WTC11 (cell line): ENCODE results near the gene FIGNL2. TPM values are rescaled to one million over a fixed set of nuclear protein-coding genes. Genes with fewer than 3 reads are reported as not detected.

Experiments used
- ATAC-seq: fragments of 200-7000 bp; cut with Tn5 transposase; 2 replicates; pipeline ENCODE4 v1.10.0; 2021; ENCODE audit warnings: mild to moderate bottlenecking, moderate library complexity
- CTCF ChIA-PET: fragments of 300-600 bp; sonication (Branson Sonifier 250); formaldehyde crosslinking; loops from one replicate; lab custom pipeline; 2021; ENCODE audit warnings: antibody characterized with exemption; lab: Charles Lee
- POLR2A ChIA-PET: fragments of 350-600 bp; sonication (Branson Sonifier 250); formaldehyde crosslinking; loops from one replicate; lab custom pipeline; 2021; ENCODE audit warnings: antibody characterized with exemption; lab: Charles Lee
- DNase-seq: peaks from one replicate; pipeline ENCODE4 v3.0.0; 2021; ENCODE audit warnings: low spot score
- H3K27ac Mint-ChIP-seq: 2 replicates; pipeline ENCODE4 v1.8.0; 2021; ENCODE audit warnings: mixed read lengths
- H3K27me3 Mint-ChIP-seq: 2 replicates; pipeline ENCODE4 v1.8.0; 2021; ENCODE audit warnings: low read depth, mild to moderate bottlenecking, moderate library complexity, mixed read lengths
- H3K36me3 Mint-ChIP-seq: 2 replicates; pipeline ENCODE4 v1.8.0; 2021; ENCODE audit warnings: mixed read lengths
- H3K4me1 Mint-ChIP-seq: 2 replicates; pipeline ENCODE4 v1.8.0; 2022; ENCODE audit warnings: mixed read lengths
- H3K4me3 Mint-ChIP-seq: 2 replicates; pipeline ENCODE4 v1.8.0; 2021; ENCODE audit warnings: mild to moderate bottlenecking, moderate library complexity, mixed read lengths
- H3K9me3 Mint-ChIP-seq: 2 replicates; pipeline ENCODE4 v1.8.0; 2021; ENCODE audit warnings: mixed read lengths
- ARID4B ChIP-seq: sonication (generic); formaldehyde crosslinking; IDR thresholded peaks from 2 replicates; pipeline ENCODE4 v1.8.0; 2023; ENCODE audit warnings: missing genetic modification reagents, mild to moderate bottlenecking, borderline replicate concordance
- ATF1 ChIP-seq: sonication (generic); formaldehyde crosslinking; IDR thresholded peaks from 2 replicates; pipeline ENCODE4 v1.8.1; 2023; ENCODE audit warnings: mild to moderate bottlenecking, moderate library complexity, missing genetic modification reagents
- ELF4 ChIP-seq: sonication (generic); formaldehyde crosslinking; IDR thresholded peaks from 2 replicates; pipeline ENCODE4 v1.8.1; 2022; ENCODE audit warnings: low read depth, mild to moderate bottlenecking, moderate library complexity, missing genetic modification reagents
- EMX1 ChIP-seq: fragments of 250-450 bp; sonication (Bioruptor Pico); IDR thresholded peaks from 2 replicates; pipeline ENCODE4 v1.8.0; 2021; ENCODE audit warnings: mild to moderate bottlenecking
- ERG ChIP-seq: fragments of 250-450 bp; sonication (Bioruptor Pico); IDR thresholded peaks from 2 replicates; pipeline ENCODE4 v1.8.0; 2021; ENCODE audit warnings: mild to moderate bottlenecking
- GABPB1 ChIP-seq: sonication (generic); formaldehyde crosslinking; IDR thresholded peaks from 2 replicates; pipeline ENCODE4 v1.8.1; 2023; ENCODE audit warnings: mild to moderate bottlenecking, missing genetic modification reagents
- JAZF1 ChIP-seq: fragments of 250-450 bp; sonication (Bioruptor Pico); IDR thresholded peaks from 2 replicates; pipeline ENCODE4 v1.9.0; 2021; ENCODE audit warnings: moderate library complexity, mild to moderate bottlenecking, inconsistent platforms
- MYBL2 ChIP-seq: sonication (generic); formaldehyde crosslinking; IDR thresholded peaks from 2 replicates; pipeline ENCODE4 v1.8.1; 2023; ENCODE audit warnings: mild to moderate bottlenecking, moderate library complexity, missing genetic modification reagents
- NR3C1 ChIP-seq: sonication (generic); formaldehyde crosslinking; conservative IDR thresholded peaks from 2 replicates; pipeline ENCODE4 v1.8.1; 2023; ENCODE audit warnings: low read depth, mild to moderate bottlenecking, missing genetic modification reagents
- PRRX2 ChIP-seq: fragments of 250-450 bp; sonication (Bioruptor Pico); IDR thresholded peaks from 2 replicates; pipeline ENCODE4 v1.8.0; 2021; ENCODE audit warnings: mild to moderate bottlenecking
- RELA ChIP-seq: sonication (generic); formaldehyde crosslinking; IDR thresholded peaks from 2 replicates; pipeline ENCODE4 v1.8.1; 2022; ENCODE audit warnings: missing genetic modification reagents, mild to moderate bottlenecking, borderline replicate concordance
- RORB ChIP-seq: fragments of 250-450 bp; sonication (Bioruptor Pico); IDR thresholded peaks from 2 replicates; pipeline ENCODE4 v1.9.0; 2021; ENCODE audit warnings: mild to moderate bottlenecking
- SMAD3 ChIP-seq: sonication (generic); formaldehyde crosslinking; IDR thresholded peaks from 2 replicates; pipeline ENCODE4 v1.8.0; 2022; ENCODE audit warnings: missing genetic modification reagents, mild to moderate bottlenecking, borderline replicate concordance
- USF2 ChIP-seq: sonication (generic); formaldehyde crosslinking; IDR thresholded peaks from 2 replicates; pipeline ENCODE4 v1.8.1; 2023; ENCODE audit warnings: mild to moderate bottlenecking, missing genetic modification reagents, moderate library complexity
- ZBTB43 ChIP-seq: sonication (generic); formaldehyde crosslinking; IDR thresholded peaks from 2 replicates; pipeline ENCODE4 v1.8.1; 2023; ENCODE audit warnings: mild to moderate bottlenecking, missing genetic modification reagents
- ZNF138 ChIP-seq: sonication (generic); formaldehyde crosslinking; conservative IDR thresholded peaks from 2 replicates; pipeline ENCODE4 v1.8.1; 2022; ENCODE audit warnings: mild to moderate bottlenecking, moderate library complexity, missing genetic modification reagents
- ZNF219 ChIP-seq: sonication (generic); formaldehyde crosslinking; IDR thresholded peaks from 2 replicates; pipeline ENCODE4 v1.8.0; 2023; ENCODE audit warnings: missing genetic modification reagents, mild to moderate bottlenecking, borderline replicate concordance
- ZNF232 ChIP-seq: sonication (generic); formaldehyde crosslinking; IDR thresholded peaks from 2 replicates; pipeline ENCODE4 v1.8.0; 2022; ENCODE audit warnings: mild to moderate bottlenecking, missing genetic modification reagents
- ZNF396 ChIP-seq: fragments of 250-450 bp; sonication (Bioruptor Pico); IDR thresholded peaks from 2 replicates; pipeline ENCODE4 v1.8.0; 2021; ENCODE audit warnings: mild to moderate bottlenecking, moderate library complexity, borderline replicate concordance
- ZNF512 ChIP-seq: sonication (generic); formaldehyde crosslinking; IDR thresholded peaks from 2 replicates; pipeline ENCODE4 v1.8.1; 2022; ENCODE audit warnings: missing genetic modification reagents, borderline replicate concordance
- ZSCAN18 ChIP-seq: fragments of 250-450 bp; sonication (Bioruptor Pico); IDR thresholded peaks from 2 replicates; pipeline ENCODE4 v2.1.2; 2022; ENCODE audit warnings: mild to moderate bottlenecking, moderate library complexity
- total RNA-seq: library from RNA; stranded (reverse); gene quantifications from 3 replicates; pipeline ENCODE4 v1.2.3, GENCODE V29; 2021

FIGNL2 gene
- total RNA-seq, 1 experiment from 2014 or later = 9.9 TPM

- no peak for TF ChIP-seq RELA (CRISPR knock-in tag)
Observed at GRCh38 chr12:51797301-51797700, 51.2 kb downstream of the FIGNL2 start (continued).

GRCh38 chr12:51793201-51793600 is 55.3 kb downstream of the FIGNL2 start:
- Mint-ChIP-seq H3K27ac (no peak overlapping the region), H3K9me3 (no peaks in the 10 kb centered on the region), H3K27me3 (no peaks in the 10 kb centered on the region), H3K36me3 (peaks cover 31% of the 10 kb centered on the region), H3K4me1 (no peaks in the 10 kb centered on the region), H3K4me3 (no peak overlapping the region)
- TF ChIP-seq ZNF232 (CRISPR knock-in tag) (no peak), ERG (CRISPR knock-in tag) (no peak), ARID4B (CRISPR knock-in tag) (no peak), ZNF396 (CRISPR knock-in tag) (no peak), MYBL2 (CRISPR knock-in tag) (no peak), JAZF1 (CRISPR knock-in tag) (no peak), ZNF512 (no peak), PRRX2 (CRISPR knock-in tag) (no peak), ATF1 (CRISPR knock-in tag) (no peak), ZNF138 (no peak), SMAD3 (CRISPR knock-in tag) (no peak), USF2 (CRISPR knock-in tag) (no peak)
- DNase-seq (no peak), ATAC-seq (no peak)
- POLR2A ChIA-PET = no interaction called here
- CTCF ChIA-PET = interaction anchor here (0.6 to 1.2 kb wide), 4 partner anchors 10 to 327 kb away, joined by 3 to 5 read pairs (median 3); no protein-coding TSS in a partner anchor

- Mint-ChIP-seq H3K27ac (no peak overlapping the region), H3K36me3 (peaks cover 28% of the 10 kb centered on the region), H3K4me3 (no peak overlapping the region), H3K4me1 (no peaks in the 10 kb centered on the region), H3K9me3 (no peaks in the 10 kb centered on the region), H3K27me3 (no peaks in the 10 kb centered on the region)
- ATAC-seq (no peak), DNase-seq (no peak)
- ChIA-PET POLR2A (interaction anchor here (0.6 to 0.7 kb wide), 2 partner anchors 282 to 841 kb away, joined by 3 to 4 read pairs; no protein-coding TSS in a partner anchor), CTCF (interaction anchor here (0.6 to 1.2 kb wide), 8 partner anchors 21 to 530 kb away, joined by 3 to 5 read pairs (median 3); no protein-coding TSS in a partner anchor)
- TF ChIP-seq GABPB1 (CRISPR knock-in tag) (no peak), MYBL2 (CRISPR knock-in tag) (no peak), NR3C1 (CRISPR knock-in tag) (no peak), ZBTB43 (CRISPR knock-in tag) (no peak), EMX1 (CRISPR knock-in tag) (no peak), RORB (CRISPR knock-in tag) (no peak), PRRX2 (CRISPR knock-in tag) (no peak), ZSCAN18 (CRISPR knock-in tag) (no peak), ATF1 (CRISPR knock-in tag) (no peak), ZNF219 (CRISPR knock-in tag) (no peak), ELF4 (CRISPR knock-in tag) (no peak)
Observed at GRCh38 chr12:51792417-51792816, 56.1 kb downstream of the FIGNL2 start.
